ENCODE results near the gene DSCAM.
"Not testable (repeated sequence)": the region's sequence is repeated elsewhere in the genome, so short reads cannot be mapped to it uniquely, and the experiment has no call there.

DSCAM gene

DNA sequence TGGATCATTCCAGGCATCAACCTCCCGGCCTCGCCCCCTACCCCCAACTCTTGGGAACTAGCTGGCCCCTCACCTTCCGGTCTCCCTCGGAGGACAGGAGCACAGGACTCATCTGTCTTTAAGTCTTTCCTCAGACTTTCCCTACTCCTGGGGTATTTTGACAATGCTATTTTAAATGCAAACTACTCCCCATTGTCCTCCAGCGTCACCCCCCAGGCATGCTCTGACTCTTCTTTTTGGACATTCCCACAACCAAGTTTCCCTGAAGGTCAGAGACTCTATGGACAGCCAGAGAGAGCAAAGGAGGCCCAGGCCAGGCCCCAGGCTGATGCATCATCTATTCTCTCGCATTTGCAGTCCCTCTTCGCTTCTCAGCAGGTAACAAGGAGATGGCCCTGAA lies 555.4 kb downstream of the DSCAM start:
- DNase-seq = no peak

GRCh38 chr21:40284409-40284808 lies 562.5 kb downstream of the DSCAM start:
- DNase-seq = no peak

- DNase-seq = no peak
Measured at GRCh38 chr21:40282912-40283886, 563.8 kb downstream of the DSCAM start.

DNA sequence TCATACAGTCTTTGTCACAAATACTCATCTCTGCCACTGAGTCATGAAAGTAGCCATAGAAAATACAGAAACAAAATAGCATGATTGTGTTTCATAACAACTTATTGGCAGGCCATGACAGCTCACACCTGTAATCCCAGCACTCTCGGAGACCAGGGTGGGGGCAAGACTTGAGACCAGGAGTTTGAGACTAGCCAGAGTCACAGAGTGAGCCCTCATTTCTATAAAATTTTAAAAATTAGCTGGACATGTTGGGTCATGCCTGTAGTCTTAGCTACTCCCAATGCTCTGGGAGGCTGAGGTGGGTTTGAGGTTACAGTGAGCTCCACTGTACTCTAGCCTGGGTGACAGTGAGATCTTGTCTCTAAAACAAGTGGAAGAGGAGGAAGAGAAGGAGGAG lies 568.6 kb downstream of the DSCAM start:
- DNase-seq = no peak

DNA sequence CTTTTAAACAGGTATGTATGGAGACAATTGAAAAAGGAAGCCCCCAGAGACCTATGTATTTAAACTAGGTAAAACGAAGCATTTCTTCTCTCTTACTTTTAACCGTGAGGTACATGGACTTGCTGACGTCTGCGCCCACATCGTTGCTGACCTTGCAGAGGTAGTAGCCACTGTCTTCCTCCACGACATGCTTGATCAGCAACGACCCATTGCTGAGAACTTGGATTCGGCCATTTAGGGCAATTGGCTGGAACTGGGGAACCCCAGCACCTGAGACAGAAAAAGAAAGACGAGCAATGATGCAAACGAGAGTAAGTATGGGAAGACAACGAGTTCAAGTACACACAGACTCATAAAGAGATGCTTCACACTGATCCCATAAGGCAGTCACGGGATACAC lies 571.0 kb downstream of the DSCAM start:
- no peak for DNase-seq

DNA sequence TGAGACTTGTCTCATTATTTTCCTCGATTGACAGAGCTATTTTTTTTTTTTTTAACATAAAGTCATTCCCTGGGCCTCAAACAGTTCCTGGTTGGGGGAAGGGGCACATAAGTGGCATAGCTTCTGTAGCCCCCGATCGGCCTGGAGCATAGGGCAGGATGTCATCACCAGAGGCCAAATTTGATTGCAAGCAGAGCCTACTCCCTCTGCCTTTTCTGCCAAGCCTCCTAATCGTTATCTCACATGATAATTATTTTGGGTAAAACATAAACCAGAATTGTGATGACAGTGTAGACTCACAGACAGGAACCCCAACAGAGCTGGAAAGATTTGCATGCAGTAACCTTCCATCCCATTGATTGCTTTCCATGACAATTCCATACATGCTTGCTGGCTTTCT lies 574.9 kb downstream of the DSCAM start:
- no peak for DNase-seq

- no peak for DNase-seq
Measured at GRCh38 chr21:40271164-40271563, 575.8 kb downstream of the DSCAM start.

DNA sequence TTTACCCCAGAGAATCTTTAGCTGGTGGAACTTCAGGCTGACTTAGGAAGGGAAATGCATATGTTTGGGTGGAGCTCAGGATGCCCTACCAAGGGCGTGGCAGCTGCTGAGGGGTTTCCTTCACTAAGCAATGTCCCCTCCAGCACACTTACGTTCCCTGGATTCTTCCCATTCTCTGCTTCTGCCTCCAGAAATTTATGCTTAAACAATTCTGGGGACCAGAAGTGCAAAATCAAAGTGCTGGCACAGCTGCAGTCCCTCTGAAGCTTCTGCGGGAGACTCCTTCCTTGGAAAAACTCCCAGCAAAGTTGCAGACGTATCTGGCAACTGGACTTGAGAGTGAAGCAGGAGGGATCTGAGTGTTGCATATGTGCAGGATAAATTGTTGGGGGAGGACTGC lies 576.9 kb downstream of the DSCAM start:
- no peak for DNase-seq

GRCh38 chr21:40269239-40269638 lies 577.7 kb downstream of the DSCAM start:
- DNase-seq = no peak

GRCh38 chr21:40258456-40258855 lies 588.5 kb downstream of the DSCAM start:
- DNase-seq = not testable (repeated sequence)

- no peak for DNase-seq
Measured at GRCh38 chr21:40257342-40257741, 589.6 kb downstream of the DSCAM start.

GRCh38 chr21:40255518-40256444 lies 591.2 kb downstream of the DSCAM start:
- no peak for DNase-seq

GRCh38 chr21:40254540-40255465 lies 592.2 kb downstream of the DSCAM start:
- no peak for DNase-seq

- DNase-seq = no peak
Measured at GRCh38 chr21:40253112-40253511, 593.8 kb downstream of the DSCAM start.

GRCh38 chr21:40250514-40251294 lies 596.3 kb downstream of the DSCAM start:
- no peak for DNase-seq

- DNase-seq = no peak
Measured at GRCh38 chr21:40244981-40245380, 602.0 kb downstream of the DSCAM start.

- no peak for DNase-seq
Measured at GRCh38 chr21:40243685-40244084, 603.3 kb downstream of the DSCAM start.

GRCh38 chr21:40242586-40243265 lies 604.2 kb downstream of the DSCAM start:
- no peak for DNase-seq

DNA sequence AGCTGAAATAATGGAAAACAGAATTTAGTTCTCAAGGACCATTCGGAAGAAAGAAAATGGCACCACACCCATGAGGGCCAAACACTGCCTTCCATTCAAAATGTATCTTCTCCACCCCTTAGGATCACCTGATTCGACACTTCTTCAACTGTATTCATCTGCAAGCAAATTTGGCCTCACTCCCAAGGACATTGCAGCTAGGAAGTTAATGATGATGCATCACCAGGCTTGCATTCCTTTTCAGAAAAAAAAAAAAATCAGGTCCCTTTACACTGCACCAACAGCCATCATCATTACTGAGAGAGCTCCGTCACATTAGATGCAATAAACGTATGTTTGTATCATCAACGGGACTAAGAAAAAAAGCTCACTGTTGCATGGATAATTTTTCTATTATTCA lies 611.4 kb downstream of the DSCAM start:
- DNase-seq = no peak

GRCh38 chr21:40231979-40232378 lies 615.0 kb downstream of the DSCAM start:
- no peak for DNase-seq

DNA sequence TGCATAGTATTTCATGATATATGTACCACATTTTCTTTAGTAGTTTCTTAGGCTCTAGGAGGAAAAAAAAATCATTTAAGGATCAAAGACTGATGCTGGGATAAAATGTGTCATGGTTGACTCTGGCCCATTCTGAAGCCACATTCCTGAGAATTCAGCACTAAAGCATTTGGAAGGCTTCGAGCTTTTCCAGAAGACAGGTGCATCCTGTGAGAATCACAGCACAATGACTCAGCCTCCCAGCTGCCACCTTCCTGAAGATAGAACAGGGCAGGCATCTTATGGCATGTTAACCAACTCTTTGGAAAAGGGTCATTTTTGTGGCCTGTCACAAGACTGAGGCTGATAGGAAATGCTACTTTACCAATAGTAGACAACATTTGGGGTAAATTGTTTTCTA lies 619.9 kb downstream of the DSCAM start:
- no peak for DNase-seq

Measured in activated naive CD4-positive, alpha-beta T cell treated with anti-CD3 and anti-CD28 coated beads, Interleukin-2, amount 50 U/mL, for 16 hours (primary cell).